KBM-7 (cell line): ENCODE results near the gene BANF1.
A peak's percentile ranks its signal among the peaks of the same experiment; 100 is the strongest.

ENCODE experiments used
- DNase-seq: peaks from one replicate; pipeline ENCODE4 v3.0.0-alpha.2; 2015
- in situ Hi-C: fragments of 300-500 bp; cut with MboI; formaldehyde crosslinking; loops from 2 replicates; pipeline ENCODE4 v1.14.3; 2020; ENCODE audit warnings: low sequenced_read_pairs, low pct_unique_long_range_greater_than_20kb, mixed read lengths

BANF1 gene

DNA sequence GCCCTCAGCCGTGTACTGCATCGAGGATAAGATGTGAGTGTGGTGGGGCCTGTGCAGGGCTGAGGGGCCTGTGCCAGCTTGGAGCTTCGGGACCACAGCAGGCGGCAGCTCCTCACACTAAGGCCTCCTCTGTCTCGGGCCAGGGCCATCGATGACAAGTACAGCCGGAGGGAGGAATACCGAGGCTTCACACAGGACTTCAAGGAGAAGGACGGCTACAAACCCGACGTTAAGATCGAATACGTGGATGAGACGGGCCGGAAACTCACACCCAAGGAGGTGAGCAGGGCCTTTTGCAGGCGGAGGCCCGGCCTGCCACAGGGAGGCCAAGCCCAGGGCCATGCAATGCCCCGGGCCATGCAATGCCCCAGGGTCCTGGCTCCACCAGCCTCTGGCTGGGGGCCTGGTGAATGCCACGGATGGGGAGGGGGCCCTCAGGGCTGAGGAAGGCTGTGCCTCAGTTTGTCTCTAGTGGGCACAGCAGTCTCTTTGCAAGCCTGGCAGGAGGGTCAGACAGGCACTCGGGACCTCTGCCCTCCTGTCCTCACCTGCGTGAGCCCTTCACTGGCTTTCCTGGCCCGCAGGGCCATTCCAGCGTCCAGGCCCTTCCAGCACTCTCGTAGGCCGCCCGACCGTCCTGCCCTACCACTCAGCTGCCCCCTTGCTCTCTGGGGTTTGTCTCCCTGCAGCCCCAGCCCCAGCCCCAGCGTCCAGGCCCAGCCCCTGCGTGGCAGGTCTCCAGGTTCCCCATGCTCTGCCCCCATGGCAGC is 24.5 kb upstream of the BANF1 start:
- no peak for DNase-seq
- in situ Hi-C loops = no loop called here

DNA sequence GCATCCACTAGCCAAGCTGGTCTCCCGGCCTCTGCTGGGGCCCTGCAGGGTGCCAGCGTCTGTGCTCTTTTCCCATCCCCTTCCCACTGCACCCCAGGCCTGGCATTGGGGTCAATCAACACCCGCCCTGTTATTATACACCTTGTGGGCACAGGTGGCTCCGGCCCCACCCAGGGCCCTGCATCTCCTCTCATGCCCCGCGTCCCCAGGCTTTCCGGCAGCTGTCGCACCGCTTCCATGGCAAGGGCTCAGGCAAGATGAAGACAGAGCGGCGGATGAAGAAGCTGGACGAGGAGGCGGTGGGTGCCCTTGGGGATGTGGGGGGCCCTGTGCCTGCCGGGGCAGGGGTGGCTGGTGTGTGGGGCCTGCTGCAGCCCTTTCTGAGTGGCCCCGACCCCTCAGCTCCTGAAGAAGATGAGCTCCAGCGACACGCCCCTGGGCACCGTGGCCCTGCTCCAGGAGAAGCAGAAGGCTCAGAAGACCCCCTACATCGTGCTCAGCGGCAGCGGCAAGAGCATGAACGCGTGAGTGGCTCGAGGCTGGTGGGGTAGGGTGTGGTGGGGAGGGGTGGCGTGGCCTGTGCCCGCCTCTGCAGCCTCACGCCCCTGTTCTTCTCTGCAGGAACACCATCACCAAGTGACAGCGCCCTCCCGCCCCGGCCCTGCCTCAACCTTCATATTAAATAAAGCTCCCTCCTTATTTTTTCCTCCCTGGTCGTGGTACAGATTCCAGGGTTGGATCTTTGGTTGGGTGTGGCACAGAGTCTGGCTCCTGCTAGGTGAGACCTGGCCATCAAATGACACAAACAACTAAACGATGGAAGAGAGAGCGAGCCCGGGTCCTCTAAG is 23.7 kb upstream of the BANF1 start:
- DNase-seq = no peak
- in situ Hi-C loops = no loop called here

DNA sequence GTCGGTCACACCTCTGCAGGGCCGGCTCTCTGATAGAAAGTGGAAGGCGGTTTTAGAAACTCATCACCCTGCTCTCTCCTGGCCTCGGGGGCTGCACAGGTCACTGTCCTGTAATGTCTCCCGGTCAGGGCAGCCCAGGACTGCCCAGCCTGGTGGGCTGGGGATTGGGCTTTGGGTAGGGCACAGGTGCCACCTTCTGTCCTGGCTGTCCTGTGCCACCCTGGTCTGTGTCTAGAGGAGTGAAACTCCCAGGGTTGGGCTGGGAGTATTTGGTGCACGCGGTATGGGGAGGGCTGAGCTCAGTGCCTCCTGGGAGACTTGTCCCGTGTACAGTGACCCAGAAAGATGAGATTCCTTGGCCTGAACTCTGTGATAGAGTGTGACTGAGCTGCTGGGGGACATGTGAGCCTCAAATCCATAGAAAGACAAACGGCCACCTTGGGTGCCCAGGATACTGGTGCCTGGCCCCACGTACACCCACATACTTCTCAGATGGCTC is 23.0 kb upstream of the BANF1 start:
- no peak for DNase-seq
- in situ Hi-C loops = no loop called here

DNA sequence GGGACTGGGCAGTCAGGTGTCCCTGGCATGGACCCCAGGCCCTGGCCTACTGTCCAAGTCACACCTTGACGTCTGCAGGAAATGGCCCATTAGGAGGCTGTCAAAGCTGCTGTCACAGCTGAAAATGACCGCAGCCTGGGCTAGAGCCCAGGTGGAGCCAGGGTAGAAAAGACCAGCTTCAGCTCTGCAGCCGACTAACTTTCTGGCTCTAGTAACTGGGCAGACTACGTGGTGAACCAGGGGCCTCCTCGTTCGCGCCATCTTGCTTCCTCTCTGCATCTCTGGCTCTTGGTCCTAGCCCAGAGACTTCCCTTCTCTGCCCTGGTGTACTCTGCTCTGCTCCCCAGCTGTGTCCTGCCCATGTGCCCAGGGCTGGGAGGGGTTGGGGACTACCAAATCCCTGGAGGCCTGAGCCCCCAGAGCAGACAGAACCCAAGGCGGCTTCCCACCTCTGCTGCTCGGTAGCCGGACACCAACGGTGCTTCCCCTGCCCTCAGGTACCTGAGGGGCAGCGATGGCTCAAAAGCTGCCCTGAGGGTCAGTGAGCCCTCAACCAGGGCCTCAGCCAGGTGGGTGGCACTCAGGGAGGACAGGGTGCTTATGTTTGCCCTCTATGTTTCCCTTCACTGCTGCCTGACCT is 21.1 kb upstream of the BANF1 start:
- DNase-seq = no peak
- in situ Hi-C loops = no loop called here

DNA sequence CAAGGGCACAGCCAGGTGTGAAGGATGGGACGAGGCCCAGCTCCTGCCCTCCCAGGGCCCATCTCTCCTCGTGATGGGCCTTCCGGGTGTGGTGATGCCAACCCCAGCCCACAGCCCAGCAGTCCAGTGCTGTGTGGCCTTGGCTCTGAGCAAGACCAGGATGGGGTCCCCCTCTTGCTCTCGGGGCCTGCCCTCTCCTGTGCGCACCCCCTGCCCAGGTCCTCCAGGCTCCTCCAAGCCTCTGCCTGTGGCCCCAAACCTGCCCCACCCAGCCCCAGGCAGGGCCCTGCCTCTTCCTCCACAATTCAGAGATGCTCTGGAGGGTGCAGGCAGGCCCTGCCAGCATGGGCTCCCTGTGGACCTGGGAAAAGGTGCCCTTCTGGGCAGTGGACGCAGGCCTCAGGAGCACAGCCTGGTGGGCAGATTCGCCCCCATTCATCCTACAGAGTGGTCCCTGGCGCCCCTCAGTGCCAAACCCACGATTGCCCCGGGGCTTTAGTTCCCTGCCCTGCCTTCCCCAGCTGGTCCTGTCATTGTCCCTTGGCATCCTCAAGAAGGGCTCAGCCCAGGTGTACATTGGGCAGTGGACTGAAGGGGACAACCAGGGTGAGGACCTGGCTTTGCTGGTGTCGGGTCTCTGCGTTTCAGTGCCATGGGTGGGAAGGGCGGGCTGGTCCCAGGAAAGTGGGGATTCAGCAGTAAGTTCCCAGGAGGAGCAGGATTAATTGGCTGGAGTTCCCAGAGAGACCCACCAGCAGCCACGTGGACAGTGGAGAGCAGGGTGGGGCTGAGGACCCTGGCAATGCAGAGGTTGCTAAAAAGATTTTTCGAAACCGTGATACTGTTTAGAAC is 20.1 kb upstream of the BANF1 start:
- in situ Hi-C loops = no loop called here
- no peak for DNase-seq

DNA sequence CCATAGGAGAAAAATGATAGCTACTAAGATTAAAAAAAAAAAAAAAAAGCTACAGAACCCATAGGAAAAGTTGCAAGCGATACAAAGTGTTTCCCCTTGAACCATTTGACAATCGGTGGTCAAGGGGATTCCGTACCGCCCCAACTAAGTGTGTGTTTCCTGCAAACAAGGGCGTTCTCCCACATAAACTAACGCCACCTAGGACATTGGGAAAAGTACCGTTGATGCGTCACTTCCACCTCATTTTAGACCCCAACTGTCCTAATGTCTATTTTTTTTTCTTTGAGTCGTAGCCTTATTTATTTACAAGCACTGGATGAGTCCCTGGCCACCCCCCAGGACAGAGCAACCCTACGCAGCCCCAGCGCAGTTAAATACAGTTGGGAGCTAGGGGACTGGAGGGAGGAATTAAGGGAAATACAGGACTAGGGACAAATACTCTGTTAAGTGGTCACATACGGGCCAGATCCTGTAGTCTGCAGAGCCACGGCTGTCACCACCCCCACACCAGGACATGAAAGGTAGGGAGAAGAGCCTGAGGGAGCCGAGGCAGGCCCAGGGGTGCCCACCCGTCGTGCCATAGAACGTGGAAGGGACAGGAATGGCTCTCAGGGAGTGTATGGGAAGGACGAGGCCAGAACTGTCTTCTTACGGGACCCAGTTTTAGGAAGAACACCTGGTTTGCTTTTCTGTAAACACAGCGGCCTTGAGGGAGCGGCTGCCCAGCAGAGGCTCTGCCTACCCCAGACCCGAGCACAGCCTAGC is 19.3 kb upstream of the BANF1 start:
- DNase-seq = no peak

DNA sequence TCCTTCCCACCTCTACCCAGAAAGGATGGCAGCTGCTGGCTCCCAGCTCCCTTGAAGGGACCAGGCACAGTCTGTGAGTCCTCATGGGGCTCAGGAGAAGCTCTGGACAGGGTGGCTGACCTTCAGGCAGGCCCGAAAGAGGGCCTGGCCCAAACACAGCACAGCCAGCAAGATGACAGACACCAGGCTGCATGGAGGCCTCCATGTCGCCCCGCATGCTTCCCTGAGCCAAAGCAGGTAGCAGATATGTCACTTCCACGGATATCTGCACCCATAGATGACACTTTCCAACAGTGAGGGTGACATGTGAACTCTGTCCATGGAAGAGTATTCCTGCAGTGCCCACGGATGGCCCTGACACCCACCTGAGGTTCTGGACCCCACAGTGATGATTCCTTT is 18.7 kb upstream of the BANF1 start:
- in situ Hi-C loops = no loop called here
- DNase-seq = no peak

More for the DNA sequence above, 19.3 kb upstream of the BANF1 start:
- in situ Hi-C loops = no loop called here

DNA sequence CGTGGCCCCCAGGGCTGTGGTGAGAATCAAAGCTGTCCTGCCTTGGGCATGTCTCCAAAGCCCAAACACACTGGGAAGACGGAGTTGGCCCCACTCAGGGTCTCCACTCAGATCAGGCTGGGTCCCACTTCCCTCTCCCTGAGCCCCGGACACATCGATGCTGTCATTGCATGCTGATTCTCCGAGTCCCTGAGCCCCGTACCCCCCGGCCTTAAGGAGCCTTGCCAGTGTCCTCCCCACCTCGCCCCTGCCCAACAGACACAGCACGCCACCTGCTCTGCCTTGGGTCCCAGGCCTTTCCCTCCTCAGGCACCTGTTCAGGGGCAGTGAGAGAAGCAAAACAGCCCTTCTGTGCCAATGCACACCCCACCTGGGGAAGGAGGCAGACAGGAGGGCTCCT is 15.0 kb upstream of the BANF1 start:
- DNase-seq = no peak
- in situ Hi-C loops = no loop called here

DNA sequence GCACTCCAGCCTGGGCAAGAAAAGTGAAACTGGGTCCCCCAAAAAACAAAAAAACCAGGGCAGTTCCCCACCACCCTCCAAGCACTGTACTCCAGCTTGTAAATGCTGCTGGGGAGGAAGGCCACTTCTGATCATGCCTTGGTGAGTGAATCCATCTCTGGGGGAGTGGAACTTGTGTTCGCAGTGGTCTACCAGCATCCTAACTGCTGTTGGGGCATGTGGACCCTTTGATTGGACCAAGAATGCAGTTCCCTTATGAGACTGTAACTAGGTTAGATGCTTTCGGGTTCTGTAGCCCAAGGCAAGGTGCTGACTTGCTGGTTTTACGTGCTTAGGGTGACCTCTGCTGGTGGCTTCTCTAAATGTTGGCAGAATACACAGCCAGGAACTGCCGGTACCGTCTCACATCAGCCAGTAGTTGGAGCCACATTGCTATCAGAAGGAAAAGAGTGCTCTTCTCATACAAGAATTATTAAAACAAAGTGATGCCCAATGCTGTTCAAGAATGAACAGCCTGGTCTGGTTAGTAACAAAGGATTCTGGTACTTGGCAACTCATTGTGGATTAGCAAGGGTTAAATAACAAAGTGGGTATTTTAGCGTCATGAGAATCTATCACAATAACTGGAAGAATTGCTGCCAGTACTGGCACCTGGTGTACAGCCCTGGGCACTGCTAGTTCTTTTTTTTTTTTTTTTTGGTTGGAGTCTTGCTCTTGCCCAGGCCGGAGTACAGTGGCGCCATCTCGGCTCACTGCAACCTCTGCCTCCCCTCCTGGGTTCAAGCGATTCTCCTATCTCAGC is 13.3 kb upstream of the BANF1 start:
- in situ Hi-C loops = no loop called here
- peak; percentile 99 for DNase-seq

DNA sequence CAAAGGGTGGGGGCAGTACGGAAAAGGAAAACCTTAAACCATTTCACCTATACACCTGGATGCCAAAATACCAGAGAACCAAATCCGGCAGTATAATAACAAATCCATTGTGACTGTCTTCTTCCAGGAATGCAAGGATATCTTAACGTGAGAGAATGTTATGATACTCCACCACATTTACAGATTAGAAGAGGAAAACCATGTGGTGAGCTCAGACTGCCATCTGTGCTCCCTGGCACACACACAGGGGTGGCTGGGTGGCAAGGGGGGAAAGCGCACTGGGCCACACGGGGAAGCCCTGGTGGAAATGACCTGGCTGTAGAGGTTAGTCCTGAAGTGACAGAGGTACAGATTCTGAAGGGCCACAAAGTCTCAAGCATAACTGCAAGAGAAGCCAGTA is 10.2 kb upstream of the BANF1 start:
- DNase-seq = no peak
- in situ Hi-C loops = no loop called here

DNA sequence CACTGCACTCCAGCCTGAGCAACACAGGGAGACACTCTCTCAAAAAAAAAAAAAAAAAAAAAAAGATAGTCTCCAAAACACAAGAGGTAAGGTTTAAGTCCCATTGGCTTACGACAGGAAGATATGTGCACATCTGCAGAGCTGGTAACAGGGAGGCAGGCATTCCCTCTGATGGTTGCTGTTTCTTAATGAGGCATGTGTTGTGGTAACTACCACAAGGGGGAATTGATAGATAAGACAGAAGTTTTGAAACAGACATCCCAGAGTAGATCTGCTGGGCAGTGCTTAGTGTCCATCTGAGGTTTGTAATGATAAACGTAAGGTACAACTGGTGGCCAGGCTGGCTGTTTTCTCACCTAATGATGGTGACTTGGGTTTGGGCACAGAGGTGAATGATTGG is 5.0 kb upstream of the BANF1 start:
- no peak for DNase-seq
- in situ Hi-C loops = no loop called here

DNA sequence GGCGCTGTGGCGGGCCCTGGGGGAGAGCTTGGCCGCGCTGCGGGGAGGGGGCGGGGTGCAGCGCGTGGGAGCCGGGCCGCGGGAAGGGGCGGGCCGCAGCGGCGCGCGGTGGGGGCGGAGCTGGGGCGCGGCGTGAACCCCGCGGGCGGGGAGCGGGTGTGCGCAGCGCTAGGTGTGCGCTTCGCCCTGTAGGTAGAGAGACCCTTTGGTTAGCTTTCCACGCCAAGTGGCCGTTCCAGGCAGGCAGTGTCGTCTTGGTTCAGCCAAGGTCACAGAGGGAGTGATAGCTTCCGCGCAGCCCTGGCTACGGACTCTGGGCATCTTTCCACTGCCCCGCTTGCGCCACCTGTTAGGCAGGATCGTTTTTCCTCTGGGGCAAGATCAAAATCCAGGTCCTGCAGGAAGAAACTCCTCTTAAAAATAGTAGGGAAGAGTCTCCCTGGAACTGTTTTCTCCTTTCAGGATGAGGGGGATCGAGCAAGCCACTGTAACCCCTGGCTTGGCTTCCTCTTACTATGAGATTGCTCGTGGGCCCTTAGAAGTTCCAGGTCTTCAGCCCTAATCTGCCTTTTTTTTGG is 434 bp downstream of the BANF1 start:
- no peak for DNase-seq
- in situ Hi-C loops = no loop called here

DNA sequence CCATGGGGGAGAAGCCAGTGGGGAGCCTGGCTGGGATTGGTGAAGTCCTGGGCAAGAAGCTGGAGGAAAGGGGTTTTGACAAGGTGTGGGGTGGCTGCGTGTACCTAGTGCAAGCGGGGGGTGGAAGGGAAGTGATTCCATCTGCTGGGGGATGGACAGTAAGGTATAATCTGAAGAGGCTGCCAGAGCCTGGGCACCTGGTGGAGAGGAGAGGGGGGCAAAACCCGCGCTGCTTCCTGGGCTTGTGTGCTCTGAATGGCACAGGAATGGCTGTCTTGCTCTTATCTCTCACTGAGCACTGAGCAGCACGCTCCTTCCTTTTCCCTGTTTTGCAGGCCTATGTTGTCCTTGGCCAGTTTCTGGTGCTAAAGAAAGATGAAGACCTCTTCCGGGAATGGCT is 988 bp downstream of the BANF1 start:
- DNase-seq = no peak
- in situ Hi-C loops = no loop called here

DNA sequence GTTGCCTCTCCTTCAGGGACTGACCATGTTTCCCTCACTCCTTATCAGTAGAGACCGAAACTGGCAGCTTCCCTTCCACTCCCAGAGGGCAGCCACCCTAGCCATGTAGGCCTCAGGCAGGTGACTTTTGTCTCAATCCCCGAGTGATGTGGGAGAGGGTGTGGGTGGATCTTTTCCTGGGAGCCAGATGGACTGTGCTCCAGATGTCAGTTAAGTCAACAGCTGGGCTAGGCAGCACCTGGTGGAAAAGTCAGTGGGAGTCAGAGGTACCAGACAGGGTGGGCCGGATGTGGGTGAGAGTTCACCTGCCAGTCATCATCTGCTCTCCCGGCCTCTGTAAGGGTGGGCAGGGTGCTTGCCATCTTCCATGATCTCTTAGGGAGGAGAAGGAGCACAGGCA is 1.9 kb downstream of the BANF1 start:
- DNase-seq = no peak
- in situ Hi-C loops = no loop called here

DNA sequence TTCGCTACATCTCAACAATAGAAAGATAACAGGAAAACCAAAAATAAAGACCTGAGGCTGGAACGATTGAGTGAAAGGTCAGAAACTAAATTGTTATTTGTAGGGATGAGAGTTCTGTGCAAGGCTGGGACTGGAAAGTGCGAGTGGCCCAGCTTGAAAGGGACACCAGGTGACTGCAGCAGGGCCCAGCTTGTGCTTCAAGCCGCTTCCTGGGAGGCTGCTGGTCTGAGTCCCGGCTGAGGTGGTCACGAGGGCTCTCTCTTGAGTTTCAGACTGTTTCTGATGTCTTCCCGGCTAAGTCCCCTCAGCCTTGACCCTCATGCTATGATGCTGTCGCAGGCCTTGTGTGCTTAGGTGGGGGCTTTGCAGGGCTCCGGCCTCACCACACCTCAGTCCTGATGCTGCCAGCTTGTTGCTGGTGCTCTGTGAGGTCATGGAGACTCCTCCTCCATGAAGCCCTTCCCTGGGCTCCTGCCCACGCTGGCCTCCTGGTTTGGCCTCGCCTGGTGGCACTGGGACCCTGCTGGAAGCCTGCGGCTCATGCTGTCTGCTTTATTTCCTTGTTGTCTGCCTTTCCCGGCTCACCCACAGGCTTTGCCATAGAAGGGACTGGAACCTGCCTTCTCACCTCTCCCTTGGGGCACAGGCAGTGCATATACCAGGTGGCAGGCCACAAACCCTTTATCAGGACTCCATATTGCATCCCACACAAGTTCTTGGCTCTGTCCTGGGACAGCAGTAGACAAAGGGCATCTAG is 4.0 kb downstream of the BANF1 start:
- no peak for DNase-seq
- in situ Hi-C loops = no loop called here

DNA sequence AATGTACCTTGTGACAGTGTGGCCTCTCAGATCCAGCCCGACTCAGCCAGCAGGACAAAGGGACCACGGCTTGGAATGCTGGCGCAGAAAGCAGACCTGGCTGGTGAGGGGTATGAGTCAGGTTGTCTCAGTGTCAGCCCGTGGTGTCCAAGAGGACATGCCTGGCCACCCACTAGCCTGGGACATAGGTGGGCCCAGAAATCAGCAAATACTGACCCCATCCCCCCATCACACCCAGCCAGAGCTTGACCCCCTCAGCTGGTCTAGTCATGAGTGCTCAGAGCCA is 4.5 kb downstream of the BANF1 start:
- DNase-seq = no peak
- in situ Hi-C loops = no loop called here

DNA sequence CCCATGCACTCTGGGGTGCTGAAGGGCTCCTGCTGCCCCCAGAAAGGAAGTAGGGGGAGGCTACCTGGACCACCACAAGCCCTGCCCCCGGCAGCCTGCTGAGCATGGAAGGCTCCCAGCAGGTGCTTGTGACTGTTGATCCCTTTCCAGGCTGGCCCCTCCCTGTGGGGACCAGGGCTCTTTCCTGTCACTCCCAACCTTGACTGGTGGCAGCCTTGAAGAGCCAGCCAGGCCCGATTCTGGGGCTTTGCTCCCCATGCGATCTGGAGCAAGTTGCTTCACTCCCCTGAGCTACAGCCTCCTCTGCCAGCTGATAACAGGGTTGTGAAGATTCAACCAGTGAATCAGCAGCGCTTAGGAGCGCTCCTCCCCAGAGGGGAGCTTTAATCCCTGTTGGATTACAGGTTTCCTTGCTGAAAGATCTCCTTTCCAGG is 4.9 kb downstream of the BANF1 start:
- in situ Hi-C loops = no loop called here
- no peak for DNase-seq
